Glutamatergic neuron (in vitro differentiated cells): Measurements from ENCODE around the gene ROR2. TPM values are rescaled to one million over a fixed set of nuclear protein-coding genes. Genes with fewer than 3 reads are reported as not detected.

Source experiments
- DNase-seq: peaks from one replicate; pipeline ENCODE4 v3.0.0; 2022
- H3K27ac Mint-ChIP-seq: one replicate; pipeline ENCODE4 v1.8.0; 2020; ENCODE audit warnings: mild to moderate bottlenecking, mixed read lengths, inconsistent platforms; ENCODE audit not compliant: unreplicated experiment
- H3K27me3 Mint-ChIP-seq: one replicate; pipeline ENCODE4 v1.8.0; 2020; ENCODE audit warnings: mild to moderate bottlenecking, moderate library complexity, mixed read lengths, inconsistent platforms; ENCODE audit not compliant: unreplicated experiment
- H3K36me3 Mint-ChIP-seq: one replicate; pipeline ENCODE4 v1.8.0; 2020; ENCODE audit warnings: mild to moderate bottlenecking, mixed read lengths, inconsistent platforms; ENCODE audit not compliant: unreplicated experiment
- H3K4me1 Mint-ChIP-seq: one replicate; pipeline ENCODE4 v1.8.0; 2020; ENCODE audit warnings: mild to moderate bottlenecking, low read depth, mixed read lengths, inconsistent platforms; ENCODE audit not compliant: unreplicated experiment
- H3K4me3 Mint-ChIP-seq: one replicate; pipeline ENCODE4 v1.8.0; 2020; ENCODE audit warnings: mild to moderate bottlenecking, mixed read lengths, inconsistent platforms; ENCODE audit not compliant: unreplicated experiment
- H3K9me3 Mint-ChIP-seq: one replicate; pipeline ENCODE4 v1.8.0; 2020; ENCODE audit warnings: mild to moderate bottlenecking, moderate library complexity, mixed read lengths, inconsistent platforms; ENCODE audit not compliant: unreplicated experiment
- CTCF ChIP-seq: fragments of 200-600 bp; sonication (generic); IDR thresholded peaks from one replicate; pipeline ENCODE4 v1.5.0; 2021; ENCODE audit not compliant: partially characterized antibody, unreplicated experiment
- total RNA-seq: library from RNA; stranded (reverse); fragmentation: NEBNext Ultra II Directional; extraction: Animal tissue kit (Norgen Biotek cat#: 25700); gene quantifications from one replicate; pipeline ENCODE4 v1.2.1, GENCODE V29; 2021; ENCODE audit not compliant: unreplicated experiment

The ROR2 gene
- total RNA-seq, 1 donor from 2014 or later, result 51.1 TPM

DNA sequence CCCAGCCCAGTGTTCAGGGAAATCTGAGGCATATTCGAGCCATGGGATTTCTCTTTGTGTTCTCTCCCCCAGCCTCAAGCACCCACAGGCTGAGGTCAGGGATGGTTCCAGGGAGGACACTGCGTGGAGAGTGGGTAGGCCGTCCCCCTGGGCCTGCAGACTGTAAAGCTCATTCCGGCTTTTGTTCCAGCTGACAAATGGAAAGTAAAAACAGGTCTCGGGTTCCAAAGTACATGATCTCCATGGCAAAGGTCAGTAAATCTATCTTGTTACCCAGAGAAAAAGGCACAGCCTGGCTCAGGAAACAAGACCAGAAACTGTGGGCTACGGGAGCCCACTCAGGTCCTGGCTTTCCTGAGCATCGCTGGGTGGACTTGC is 116.2 kb downstream of the ROR2 start:
- Mint-ChIP-seq H3K9me3 (peaks cover 15% of the 10 kb centered on the region), H3K4me1 (peaks cover 49% of the 10 kb centered on the region), H3K36me3 (no peaks in the 10 kb centered on the region), H3K27ac (peak overlapping the region; percentile 94), H3K4me3 (peak overlapping the region; percentile 10), H3K27me3 (peaks cover 5% of the 10 kb centered on the region)
- DNase-seq, result no peak
- no peak for TF ChIP-seq CTCF

DNA sequence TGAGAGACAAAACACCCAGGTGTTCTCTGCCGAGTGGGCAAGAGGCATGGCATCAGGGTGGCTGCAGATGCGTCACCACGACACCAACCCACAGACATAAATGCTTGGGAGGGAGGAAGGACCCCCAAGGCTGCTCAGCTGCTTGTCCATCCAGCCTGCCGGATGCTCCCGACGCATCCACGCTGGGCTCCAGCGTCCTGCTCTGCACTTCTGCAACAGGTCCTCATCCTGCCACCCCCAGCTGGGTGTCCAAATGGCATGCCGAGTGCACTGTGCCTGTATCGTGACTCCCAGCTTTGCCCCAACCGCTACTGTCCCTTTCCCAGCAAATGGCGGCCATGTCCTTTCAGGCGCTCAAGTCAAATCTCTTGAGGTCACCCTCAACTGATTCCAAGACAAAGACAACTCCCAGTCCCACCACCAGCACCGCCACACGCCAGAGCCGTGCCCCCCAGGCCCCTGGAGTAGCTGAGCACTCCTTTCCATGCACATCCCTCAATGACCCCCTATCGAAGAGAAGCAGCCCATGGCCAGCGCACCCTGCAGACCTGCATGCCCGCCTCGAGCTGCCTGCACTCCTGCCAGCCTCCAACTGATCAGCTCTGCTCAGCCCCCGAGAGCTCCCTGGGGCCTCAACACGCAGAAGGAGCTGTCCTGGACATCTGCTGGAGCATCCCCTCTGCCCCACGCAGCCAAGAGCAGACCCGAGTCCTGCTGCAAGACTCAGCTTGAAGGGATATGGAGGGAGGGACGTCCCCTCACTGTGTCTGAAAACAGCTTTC is 116.7 kb downstream of the ROR2 start:
- peaks cover 2% of the 10 kb centered on the region for H3K27me3 Mint-ChIP-seq
- H3K9me3 Mint-ChIP-seq, result peaks cover 14% of the 10 kb centered on the region
- TF ChIP-seq CTCF, result no peak
- peaks cover 43% of the 10 kb centered on the region for H3K4me1 Mint-ChIP-seq
- peak overlapping the region; percentile 74 for H3K4me3 Mint-ChIP-seq
- peak overlapping the region; percentile 94 for H3K27ac Mint-ChIP-seq
- peak; percentile 54 for DNase-seq
- no peaks in the 10 kb centered on the region for H3K36me3 Mint-ChIP-seq

GRCh38 chr9:91832322-91832721 is 117.7 kb downstream of the ROR2 start:
- no peaks in the 10 kb centered on the region for H3K36me3 Mint-ChIP-seq
- no peak overlapping the region for H3K4me3 Mint-ChIP-seq
- no peak overlapping the region for H3K27ac Mint-ChIP-seq
- DNase-seq, result no peak
- peaks cover 14% of the 10 kb centered on the region for H3K9me3 Mint-ChIP-seq
- peaks cover 38% of the 10 kb centered on the region for H3K4me1 Mint-ChIP-seq
- TF ChIP-seq CTCF, result no peak
- peaks cover 2% of the 10 kb centered on the region for H3K27me3 Mint-ChIP-seq

DNA sequence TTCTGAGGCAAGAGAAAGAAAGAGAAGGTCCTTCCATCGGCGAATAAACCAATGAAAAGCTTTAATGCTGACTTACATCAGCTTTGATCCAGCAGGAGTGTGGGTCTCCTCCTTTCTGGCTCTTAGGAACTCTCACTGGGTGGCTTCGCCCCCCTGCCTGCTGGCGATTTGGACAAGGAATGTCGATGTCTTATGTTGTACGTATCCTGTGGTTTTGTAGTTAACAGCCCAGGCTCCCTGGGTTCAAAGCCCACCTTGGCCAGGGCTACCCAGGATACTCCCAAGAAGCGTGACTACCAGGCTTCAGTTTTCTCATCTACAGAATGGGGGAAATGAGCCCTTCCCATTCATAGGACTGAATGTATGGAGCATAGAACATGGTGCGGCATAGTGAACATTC is 124.2 kb downstream of the ROR2 start:
- H3K4me1 Mint-ChIP-seq, result peaks cover 7% of the 10 kb centered on the region
- no peak overlapping the region for H3K27ac Mint-ChIP-seq
- TF ChIP-seq CTCF, result no peak
- peaks cover 4% of the 10 kb centered on the region for H3K9me3 Mint-ChIP-seq
- DNase-seq, result no peak
- peaks cover 2% of the 10 kb centered on the region for H3K27me3 Mint-ChIP-seq
- H3K36me3 Mint-ChIP-seq, result peaks cover 4% of the 10 kb centered on the region
- no peak overlapping the region for H3K4me3 Mint-ChIP-seq

- H3K9me3 Mint-ChIP-seq, result peaks cover 4% of the 10 kb centered on the region
- peaks cover 2% of the 10 kb centered on the region for H3K27me3 Mint-ChIP-seq
- no peak for TF ChIP-seq CTCF
- peaks cover 6% of the 10 kb centered on the region for H3K4me1 Mint-ChIP-seq
- H3K36me3 Mint-ChIP-seq, result peaks cover 4% of the 10 kb centered on the region
- no peak overlapping the region for H3K27ac Mint-ChIP-seq
- no peak for DNase-seq
- H3K4me3 Mint-ChIP-seq, result no peak overlapping the region
These were observed 124.6 kb downstream of the ROR2 start for GRCh38 chr9:91825422-91825821.
